ENCODE results near the gene PKM.
"Not testable (repeated sequence)": the region's sequence is repeated elsewhere in the genome, so short reads cannot be mapped to it uniquely, and the experiment has no call there.

The PKM gene

DNA sequence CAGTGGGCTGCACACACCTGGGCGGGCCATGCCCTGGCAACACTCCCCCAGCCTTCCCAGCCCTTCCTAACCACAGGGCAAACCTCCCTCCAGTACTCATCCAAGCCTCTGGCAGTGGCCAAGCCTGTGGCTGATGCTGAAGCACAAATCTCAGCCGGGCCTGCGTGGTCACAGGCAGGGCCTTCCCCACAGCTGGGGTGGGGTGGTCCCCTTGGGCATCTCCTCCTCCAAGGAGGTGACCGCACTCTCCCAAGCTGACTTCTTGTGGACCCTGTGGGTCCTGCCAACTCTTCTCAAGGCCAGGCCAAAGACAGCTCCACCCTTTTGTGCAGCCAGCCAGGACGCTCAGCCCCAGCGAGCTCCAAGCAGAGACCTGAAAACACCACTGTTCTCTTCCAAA is 54.8 kb downstream of the PKM start:
- DNase-seq (ENCODE audit: low spot score) = no peak

DNA sequence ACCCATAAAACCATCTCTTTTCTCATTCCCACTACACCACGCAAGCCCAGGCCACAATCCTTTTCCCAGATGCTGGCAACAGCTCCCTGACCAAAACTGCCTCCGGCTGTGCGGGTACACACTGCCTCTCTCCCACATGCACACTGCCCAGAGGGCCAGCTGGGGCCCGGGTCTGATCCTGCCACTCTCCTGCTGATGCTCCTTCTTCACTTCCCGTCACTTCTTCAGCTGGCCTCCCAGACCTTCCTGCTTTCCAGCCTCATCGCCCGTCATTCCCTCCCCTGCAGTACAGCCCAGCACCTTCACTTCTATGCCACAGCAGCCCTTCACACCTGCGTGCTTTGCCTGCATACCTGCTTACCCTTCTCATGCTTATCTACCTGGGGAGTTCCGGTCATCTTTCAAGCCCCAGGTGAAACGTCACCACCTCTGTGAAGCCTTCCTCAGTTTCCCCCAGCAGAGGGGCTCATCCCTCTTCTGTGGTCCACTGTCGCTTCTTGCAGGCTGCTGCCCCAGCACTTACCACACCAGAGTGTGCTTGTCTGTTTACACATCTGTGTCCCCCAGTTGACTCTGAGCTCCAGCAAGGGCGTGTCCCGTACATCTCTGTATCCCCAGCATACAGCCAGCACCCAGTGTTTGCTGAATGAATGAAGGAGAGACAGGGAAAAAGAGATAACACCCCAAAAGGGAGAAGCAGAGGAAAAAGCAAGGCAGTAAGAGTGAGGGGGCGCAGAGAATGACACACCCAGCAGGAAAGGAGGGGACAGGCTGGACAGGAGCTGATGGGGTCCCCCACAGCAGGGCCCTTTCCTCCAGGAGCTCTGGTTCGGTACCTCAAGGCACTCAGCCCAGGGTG is 55.6 kb downstream of the PKM start:
- no peak for DNase-seq (ENCODE audit: low spot score)

DNA sequence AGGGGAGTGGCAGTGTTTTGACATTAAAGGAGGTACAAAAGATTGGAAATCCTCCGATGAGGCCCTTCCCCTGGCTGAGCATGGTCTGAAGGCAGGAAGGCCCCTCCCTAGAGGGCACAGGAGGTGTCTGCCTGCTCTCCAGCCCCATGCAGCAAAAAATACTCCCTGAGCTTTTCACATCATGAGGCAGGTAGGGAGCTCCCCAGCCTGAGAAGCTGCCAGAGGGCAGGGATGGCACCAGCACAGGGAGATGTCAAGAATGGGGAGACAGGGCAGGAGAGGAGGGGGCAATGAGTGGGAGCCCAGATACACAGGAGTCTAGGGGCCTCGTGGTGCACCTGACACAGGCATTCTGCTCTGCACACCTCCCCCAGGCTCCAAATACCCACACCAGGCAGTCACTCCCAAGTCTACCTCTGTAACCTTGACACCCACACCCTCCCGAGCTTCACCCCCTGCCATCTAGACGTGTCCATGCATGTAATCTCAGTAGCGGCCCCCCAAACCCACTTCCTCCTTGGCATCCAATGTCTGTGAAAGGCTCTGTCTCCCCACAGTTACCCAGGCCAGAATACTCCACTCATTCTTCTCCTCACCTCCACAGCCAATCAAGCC is 56.3 kb downstream of the PKM start:
- DNase-seq (ENCODE audit: low spot score) = no peak

DNA sequence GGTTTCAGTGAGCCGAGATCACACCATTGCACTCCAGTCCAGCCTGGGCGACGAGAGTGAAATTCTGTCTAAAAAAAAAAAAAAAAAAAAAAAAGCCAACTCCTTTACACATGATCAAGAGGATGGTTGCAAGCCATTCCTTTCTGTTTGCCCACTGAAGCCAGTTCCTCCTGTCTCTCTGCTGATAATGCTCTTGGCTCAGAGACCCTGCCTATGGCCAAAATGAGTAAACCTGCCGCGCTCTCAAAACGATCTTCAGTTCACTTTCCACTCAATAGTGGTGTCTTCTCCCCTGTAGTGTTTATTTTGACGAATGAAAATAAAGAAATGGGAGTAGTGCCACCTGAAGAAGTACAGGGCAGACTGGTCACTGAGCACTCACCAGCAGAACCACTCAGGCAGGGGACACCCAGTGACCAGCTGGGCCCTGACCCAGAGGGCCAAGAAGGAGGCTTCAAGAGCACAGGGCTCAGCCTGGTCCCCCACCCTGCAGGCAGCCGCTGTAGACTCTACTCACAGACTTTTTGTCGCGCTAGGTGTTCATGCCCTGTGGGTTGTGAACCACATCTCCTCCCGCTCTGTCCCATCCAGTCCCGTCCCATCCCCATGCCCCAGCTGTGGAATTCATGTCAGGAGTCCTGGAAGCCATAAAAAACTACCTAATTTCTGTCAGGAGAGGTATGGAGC is 57.0 kb downstream of the PKM start:
- no peak for DNase-seq (ENCODE audit: low spot score)

DNA sequence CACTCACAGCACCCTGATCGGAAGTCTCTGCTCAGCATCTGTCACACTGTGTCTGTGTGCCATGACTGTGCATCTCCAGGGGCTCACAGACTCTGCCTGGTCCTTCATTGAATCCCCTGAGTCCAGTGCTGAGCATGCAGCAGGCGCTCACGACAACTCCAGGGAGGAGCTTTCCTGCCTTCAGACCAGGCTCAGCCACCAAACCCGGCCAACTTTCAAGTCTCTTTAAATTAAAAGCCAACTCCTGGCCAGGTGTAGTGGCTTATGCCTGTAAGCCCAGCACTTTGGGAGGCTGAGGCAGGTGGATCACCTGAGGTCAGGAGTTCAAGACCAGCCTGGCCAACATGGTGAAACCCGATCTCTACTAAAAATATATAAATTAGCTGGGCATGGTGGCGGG is 57.6 kb downstream of the PKM start:
- DNase-seq (ENCODE audit: low spot score) = no peak

DNA sequence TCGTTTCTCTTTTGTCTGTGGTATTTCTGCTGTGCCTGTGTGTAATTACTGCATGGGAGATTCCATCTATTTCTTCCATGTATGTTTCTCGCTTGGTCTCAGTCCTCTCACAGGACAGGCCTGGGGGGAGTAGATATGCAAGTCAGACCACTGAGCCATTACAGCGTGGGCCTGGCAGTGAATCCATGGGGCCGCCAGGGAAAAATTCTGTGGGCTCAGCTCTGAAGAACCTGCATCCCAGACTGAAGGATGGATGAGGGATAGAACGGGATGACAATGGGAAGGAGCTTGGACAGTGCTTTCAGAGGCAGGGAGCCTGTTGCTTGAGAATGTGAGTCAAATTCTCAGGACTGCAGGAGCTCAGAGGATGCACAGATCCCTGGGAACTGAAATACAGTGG is 58.2 kb downstream of the PKM start:
- DNase-seq (ENCODE audit: low spot score) = no peak

DNA sequence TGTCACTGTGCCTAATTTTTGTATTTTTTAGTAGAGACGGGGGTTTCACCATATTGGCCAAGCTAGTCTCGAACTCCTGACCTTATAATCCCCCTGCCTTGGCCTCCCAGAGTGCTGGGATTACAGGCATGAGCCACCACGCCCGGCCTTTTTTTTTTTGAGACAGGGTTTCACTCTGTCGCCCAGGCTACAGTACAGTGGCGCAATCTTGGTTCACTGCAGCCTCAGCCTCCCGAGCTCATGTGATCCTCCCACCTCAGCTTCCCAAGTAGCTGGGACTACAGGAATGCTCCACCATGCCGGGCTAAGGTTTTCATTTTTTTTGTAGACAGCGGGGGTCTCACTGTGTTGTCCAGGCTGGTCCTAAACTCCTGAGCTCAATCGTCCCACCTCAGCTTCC is 59.0 kb downstream of the PKM start:
- not testable (repeated sequence) for DNase-seq (ENCODE audit: low spot score)

DNA sequence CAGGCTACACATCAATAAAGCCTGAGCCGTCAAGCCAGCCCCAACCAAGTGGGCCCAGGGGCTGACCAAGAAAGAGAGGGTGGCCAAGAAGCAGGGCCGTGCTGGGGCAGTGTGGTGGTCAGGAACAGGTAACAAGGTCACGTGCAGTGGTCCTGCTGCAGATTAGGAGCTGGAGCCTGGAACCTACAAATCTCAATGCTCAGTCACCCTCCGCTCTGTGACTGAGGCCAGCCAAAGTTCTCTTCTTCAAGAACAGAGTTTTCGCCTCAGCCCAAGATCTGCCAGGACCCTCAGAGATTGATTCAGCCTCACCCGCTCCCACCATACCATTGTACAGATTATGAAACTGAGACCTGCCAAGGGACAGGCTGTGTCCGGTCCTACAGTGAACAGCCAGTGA is 60.3 kb downstream of the PKM start:
- no peak for DNase-seq (ENCODE audit: low spot score)

DNA sequence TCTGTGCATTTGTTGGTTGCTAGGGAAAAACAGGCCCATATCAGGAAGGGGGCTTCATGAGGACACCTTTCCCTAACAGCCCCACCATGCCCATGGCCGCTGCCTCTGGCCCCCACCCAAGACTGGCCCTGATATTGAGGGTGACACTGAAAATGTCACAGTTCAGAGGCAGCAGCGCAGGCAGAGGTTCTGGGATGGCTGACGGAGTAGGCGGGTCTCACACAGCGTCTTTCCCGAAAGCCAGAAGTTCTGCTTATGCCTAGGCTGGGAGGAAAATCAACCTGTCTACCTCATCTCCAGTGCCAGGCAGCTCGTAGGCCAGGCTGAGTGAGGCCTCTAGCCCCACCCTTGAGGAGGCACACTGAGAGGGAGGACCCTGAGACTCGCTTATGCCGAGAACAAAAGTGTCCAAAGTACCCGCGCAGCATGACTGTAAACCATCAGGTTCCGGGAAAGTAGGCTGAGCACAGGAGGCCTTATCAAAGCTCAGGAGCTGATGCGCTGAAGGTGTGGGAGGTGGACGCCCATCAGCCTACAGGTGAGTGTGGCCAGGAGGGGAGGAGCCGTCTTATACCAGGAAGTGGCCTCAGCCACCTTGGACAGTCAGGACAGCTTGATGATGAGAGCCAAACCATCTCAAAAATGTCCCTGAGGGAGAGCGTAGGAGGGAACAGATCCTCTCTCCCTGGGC is 60.9 kb downstream of the PKM start:
- no peak for DNase-seq (ENCODE audit: low spot score)

DNA sequence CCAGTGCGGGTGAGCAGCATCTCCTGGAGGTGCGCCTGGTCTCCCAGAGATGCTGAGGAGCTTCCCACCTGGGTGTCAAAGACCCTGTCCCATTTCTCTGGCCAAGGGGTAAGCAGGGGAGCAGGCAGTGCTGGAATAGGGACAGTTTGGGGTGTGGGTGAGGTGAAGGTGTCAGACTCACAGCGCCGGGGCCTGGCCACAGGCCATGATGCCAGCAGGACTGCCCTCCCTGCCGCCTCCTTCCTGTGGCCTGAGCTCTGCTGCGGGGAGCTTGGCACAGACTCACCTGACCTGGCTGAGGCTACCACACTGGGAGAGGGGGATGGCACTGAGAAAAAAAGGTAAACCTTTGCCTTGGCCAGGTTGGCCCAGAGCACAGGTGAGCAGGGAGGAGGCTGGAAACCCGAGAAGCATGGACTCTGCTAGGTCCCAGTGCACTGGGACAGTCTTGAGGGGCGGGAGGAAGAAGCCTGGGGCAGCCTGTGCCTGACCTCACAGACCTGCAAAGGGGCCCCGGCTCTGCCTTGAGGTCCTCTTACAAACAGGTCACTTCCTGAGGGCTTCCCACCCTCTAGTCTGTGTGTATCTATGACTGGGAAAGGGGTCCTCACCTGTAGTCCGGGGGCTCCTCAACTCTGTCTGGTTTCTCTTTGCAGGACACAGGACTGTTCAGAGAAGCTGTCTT is 61.6 kb downstream of the PKM start:
- DNase-seq (ENCODE audit: low spot score) = no peak

DNA sequence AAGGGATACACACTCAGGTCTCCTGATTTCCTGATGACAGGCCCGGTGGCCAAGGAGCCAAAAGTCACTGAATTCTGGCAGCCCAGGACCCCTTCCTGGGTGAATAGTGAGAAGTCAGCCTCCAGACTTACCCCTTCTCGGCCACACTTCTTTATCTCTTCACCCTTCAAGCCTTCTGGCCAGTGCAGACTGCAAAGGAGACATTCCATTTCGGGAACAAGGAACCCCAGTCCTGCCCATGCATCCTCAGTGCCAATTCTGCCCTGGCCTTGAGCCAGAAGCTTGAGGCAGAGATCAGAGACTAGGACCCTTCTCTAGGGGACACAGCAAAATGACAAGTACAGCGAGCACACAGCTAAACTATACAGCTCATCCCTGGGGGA is 62.2 kb downstream of the PKM start:
- DNase-seq (ENCODE audit: low spot score) = no peak

DNA sequence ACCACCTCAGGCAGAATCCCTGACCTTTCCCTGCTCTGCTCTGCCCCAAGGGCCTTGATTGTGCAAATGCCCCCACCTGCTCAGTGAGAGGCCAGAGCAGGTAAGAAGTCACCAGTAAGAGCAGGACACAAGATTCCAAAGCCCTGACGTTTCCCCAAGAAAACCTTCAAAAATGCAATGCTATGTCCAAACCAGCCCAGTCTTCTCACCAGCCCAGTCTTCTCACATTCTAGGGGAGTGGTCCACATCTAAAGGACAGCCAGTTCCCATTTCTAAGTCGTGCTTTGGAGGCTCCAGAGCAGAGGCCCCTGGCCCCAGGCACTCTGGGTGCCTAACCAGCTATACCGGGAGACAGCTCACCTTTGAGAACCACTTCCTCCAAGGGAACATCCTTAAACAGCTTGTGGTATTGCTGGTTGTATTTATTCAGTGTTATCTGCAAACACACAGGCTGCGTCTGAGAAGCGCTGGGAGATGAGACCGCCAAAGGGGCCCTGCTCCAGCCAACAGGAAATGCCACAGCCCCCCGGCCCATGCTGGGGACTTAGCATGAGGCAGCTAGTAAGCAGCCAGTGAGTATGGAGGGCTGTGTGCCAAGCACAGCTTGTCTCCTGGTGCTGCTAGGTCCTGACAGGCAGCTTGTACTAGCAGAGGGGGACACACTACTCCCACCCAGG is 62.7 kb downstream of the PKM start:
- DNase-seq (ENCODE audit: low spot score) = no peak

DNA sequence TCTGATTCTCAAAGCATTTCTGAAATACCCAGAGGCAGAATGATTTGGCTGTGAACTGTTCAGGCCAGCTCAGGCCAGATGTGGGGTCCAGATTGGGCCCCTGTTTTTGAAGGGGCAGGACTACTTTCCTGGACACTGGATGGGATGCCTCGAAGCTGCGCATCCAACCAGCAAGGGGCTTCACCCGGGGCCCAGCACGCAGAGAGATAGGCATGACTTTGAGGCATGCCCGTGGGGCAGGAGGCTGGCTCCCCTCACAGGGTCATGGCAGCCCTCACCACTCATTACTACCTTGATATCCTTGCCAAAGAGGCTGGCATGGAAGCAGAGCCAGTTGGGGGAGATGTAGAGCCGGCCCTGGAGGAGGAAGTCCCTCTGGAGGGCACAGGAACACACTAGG is 63.5 kb downstream of the PKM start:
- DNase-seq (ENCODE audit: low spot score) = no peak

DNA sequence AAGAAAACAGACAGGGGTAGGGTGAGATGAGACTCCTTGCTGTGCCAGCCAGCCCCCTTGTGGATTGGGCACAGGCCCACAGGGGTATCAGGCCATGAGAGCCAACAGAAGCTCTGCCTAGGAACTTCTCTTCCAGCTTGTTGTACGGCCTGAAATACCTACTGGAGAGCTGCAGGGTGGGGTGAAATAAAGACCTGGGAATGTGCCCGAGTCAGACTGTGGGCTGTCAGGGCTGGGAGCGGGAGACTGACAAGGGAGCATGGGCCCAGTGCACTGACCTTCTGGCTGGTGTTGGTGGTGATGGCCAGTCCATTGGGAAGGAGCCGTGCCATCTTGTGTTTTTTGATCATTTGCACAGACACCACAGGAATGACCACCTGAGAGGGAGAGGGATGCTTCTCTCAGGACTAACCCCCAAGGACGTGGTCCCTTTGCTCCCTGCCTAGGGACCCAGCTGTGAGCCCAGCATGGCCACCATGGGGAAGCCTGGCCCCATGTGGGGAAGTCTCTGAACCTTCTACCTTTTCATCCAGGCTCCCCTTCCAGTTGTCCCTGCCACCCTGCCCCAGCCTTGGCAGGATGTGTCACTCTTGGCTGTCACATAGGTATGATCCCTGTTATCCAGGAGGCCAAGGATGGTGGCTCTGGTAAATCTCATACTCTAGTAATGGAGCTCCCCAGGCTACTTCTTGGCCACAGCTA is 64.1 kb downstream of the PKM start:
- no peak for DNase-seq (ENCODE audit: low spot score)

DNA sequence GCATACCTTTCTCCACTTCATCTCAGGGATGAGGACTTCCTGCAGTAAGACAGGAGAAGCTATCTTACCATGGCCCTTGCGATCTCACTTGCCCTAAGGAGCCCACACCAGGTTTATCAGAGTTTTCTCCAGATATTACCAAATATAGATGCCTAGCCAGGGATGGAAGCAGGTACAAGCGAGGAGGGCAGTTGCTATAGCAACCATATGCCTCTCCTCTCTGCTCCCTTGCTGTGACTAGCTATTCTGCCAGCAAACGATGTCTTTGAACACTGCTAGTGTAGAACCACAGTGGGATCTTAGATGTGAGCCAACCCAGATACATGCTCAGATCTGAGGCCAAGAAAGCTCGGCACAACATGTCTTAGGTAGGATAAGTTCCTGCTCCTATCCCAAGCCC is 67.3 kb downstream of the PKM start:
- no peak for DNase-seq (ENCODE audit: low spot score)

DNA sequence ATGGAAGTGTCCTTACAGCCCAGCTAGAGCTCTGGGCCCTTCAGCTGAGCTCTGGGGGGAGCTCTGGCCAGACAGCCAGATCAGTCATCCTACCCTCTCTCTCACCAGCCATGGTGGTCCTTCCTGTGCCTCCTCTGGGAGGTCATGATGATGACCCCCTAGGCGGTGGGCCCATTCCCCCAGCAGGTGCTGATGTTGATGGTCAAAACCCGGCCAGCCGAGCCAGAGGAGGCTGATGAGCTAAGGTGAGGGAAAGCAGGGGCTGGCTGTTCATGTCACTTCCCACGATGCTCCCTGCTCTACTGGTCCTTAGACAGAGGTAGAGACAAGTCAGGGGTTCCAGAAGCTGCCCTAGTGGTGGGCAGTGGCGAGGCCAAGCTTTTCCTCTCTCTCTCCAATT is 68.4 kb downstream of the PKM start:
- no peak for DNase-seq (ENCODE audit: low spot score)

DNA sequence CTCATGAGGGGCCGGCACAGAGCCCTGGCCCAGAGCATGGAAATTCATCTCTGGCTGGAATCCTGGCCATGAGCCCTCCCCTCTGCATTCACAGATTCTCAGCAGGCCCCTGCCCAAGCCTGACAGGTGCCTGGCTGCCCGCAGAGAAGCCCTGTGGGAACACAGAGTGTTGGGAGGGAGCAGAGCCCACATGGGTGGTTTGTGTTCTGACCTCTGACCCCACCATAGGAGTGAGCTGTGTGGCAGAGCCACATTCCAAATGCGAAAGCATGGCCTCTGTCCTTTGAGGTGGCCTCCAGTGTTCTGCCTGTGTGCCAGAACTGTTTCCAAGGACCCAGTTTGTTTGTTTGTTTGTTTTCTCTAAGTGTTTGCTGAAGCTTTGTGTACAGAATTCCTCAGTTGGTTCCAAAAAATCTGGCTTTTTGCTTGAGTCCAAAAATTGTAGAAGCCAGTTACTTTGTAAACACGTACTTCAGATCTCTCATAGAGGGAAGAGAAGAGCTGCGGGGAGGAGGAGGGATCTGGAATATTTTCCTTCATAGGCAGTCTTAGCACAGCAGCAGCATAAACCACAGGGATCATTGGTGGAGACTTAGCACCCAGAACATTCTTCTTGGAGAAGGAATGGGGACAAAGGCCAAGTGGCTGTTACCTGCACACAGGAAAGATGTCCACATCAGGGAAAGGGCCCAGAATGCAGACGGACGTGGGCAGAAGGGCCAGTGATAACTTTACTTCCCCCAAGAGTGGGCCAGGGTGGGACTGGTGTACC is 69.4 kb downstream of the PKM start:
- DNase-seq (ENCODE audit: low spot score) = no peak

DNA sequence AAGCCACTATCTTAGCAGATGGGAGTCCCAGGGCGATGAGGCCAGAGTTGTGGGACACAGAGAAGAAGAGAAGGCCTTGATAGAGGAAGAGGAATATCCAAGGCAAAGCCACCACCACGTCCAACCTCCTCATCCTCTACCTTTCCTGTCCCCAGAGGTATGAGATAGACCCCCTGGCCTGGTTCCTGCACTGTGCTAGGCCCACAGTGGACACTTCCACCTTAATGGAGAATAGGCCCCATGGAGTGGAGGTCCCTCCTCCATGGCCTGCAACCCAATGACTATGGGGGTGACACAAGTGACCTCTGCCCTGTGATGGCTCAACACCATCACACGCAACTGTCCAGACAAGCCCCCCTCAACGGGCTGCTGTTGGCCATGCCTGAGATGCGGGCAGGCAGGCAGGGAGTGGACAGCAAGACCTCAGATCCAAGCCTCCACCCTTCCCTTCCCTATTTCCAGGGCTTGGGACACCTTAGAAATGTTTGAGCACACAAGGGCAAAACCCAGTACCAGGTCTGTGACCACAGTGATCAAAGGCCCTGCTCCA is 70.2 kb downstream of the PKM start:
- DNase-seq (ENCODE audit: low spot score) = no peak

DNA sequence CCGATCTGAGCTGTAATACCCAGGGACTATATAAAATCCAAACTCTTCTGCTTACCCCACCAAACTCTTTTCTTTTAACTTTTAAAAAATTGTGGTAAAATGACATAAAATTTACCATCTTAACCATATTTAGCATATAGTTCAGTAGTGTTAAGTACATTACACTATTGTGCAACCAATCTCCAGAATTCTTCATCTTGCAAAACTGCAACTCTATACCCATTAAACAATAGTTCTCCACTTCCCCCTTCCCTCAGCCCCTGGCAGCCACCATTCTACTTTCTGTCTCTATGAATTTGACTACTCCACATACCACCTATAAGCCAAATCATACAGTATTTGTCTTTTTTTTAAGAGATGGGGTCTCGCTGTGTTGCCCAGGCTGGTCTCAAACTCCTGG is 74.1 kb downstream of the PKM start:
- no peak for DNase-seq (ENCODE audit: low spot score)

All from AG08396 (cell line).